Measurements from ENCODE around the gene KLB.
"Not testable (repeated sequence)": the region's sequence is repeated elsewhere in the genome, so short reads cannot be mapped to it uniquely, and the experiment has no call there.

KLB gene

GRCh38 chr4:39427520-39428114, 20.9 kb downstream of the KLB start:
- no peak for DNase-seq

GRCh38 chr4:39429476-39430334, 23.0 kb downstream of the KLB start:
- no peak for DNase-seq

- DNase-seq, result no peak
Observed at GRCh38 chr4:39433878-39434492, 27.3 kb downstream of the KLB start.

GRCh38 chr4:39435659-39436563, 29.2 kb downstream of the KLB start:
- no peak for DNase-seq

GRCh38 chr4:39441593-39441992, 34.9 kb downstream of the KLB start:
- no peak for DNase-seq

- DNase-seq, result no peak
Observed at GRCh38 chr4:39442998-39443397, 36.3 kb downstream of the KLB start.

GRCh38 chr4:39446483-39446841, 39.7 kb downstream of the KLB start:
- DNase-seq, result no peak

GRCh38 chr4:39446842-39447573, 40.3 kb downstream of the KLB start:
- DNase-seq, result no peak

GRCh38 chr4:39450618-39451017, 43.9 kb downstream of the KLB start:
- DNase-seq, result no peak

GRCh38 chr4:39451423-39452023, 44.8 kb downstream of the KLB start:
- no peak for DNase-seq

- DNase-seq, result no peak
Observed at GRCh38 chr4:39452153-39452859, 45.6 kb downstream of the KLB start.

- DNase-seq, result no peak
Observed at GRCh38 chr4:39452860-39453587, 46.3 kb downstream of the KLB start.

- no peak for DNase-seq
Observed at GRCh38 chr4:39453738-39454137, 47.0 kb downstream of the KLB start.

GRCh38 chr4:39455486-39455885, 48.8 kb downstream of the KLB start:
- DNase-seq, result no peak

- DNase-seq, result no peak
Observed at GRCh38 chr4:39456946-39457763, 50.4 kb downstream of the KLB start.

- not testable (repeated sequence) for DNase-seq
Observed at GRCh38 chr4:39458161-39458504, 51.4 kb downstream of the KLB start.

GRCh38 chr4:39458505-39459300, 52.0 kb downstream of the KLB start, which contains the start of the genes LIAS and RPL9:
TSS of gene LIAS (plus strand) at chr4:39459056. CDS start at chr4:39459118, 62 bp downstream.
TSS of gene RPL9 (minus strand) at chr4:39458922. CDS start at chr4:39458439, 483 bp downstream.
- DNase-seq, result peak; percentile 95

GRCh38 chr4:39464886-39465501, 58.3 kb downstream of the KLB start:
- no peak for DNase-seq
